NCI-H2081 treated with DMSO at 0.1 percent for 48 hours (cell line): ENCODE results near the gene ZNF578.
"Not testable (repeated sequence)": the region's sequence is repeated elsewhere in the genome, so short reads cannot be mapped to it uniquely, and the experiment has no call there.

ENCODE experiments used
- DNase-seq: peaks from one replicate; lab custom pipeline; 2025; lab: John Stamatoyannopoulos, UW

ZNF578 gene

GRCh38 chr19:52516191-52516590, 62.8 kb downstream of the ZNF578 start:
- no peak for DNase-seq

GRCh38 chr19:52518646-52519045, 65.3 kb downstream of the ZNF578 start:
- no peak for DNase-seq

- DNase-seq = not testable (repeated sequence)
Measured at GRCh38 chr19:52519175-52519574, 65.8 kb downstream of the ZNF578 start.

- DNase-seq = no peak
Measured at GRCh38 chr19:52520013-52520412, 66.7 kb downstream of the ZNF578 start.

GRCh38 chr19:52522551-52522950, 69.2 kb downstream of the ZNF578 start:
- DNase-seq = no peak

GRCh38 chr19:52524086-52524485, 70.7 kb downstream of the ZNF578 start:
- no peak for DNase-seq

GRCh38 chr19:52527134-52527955, 74.0 kb downstream of the ZNF578 start, which contains the start of gene ZNF808:
Gene ZNF808, plus strand, starts transcription at chr19:52527668. Its CDS starts 15,617 bp downstream, at chr19:52543285.
- peak; percentile 38 for DNase-seq

- DNase-seq = no peak
Measured at GRCh38 chr19:52527956-52528351, 74.6 kb downstream of the ZNF578 start.

GRCh38 chr19:52532480-52532879, 79.1 kb downstream of the ZNF578 start:
- no peak for DNase-seq

GRCh38 chr19:52533901-52534300, 80.5 kb downstream of the ZNF578 start:
- no peak for DNase-seq

GRCh38 chr19:52535385-52535770, 82.0 kb downstream of the ZNF578 start:
- not testable (repeated sequence) for DNase-seq

- no peak for DNase-seq
Measured at GRCh38 chr19:52535771-52536447, 82.6 kb downstream of the ZNF578 start.

- DNase-seq = no peak
Measured at GRCh38 chr19:52536448-52536800, 83.1 kb downstream of the ZNF578 start.

- not testable (repeated sequence) for DNase-seq
Measured at GRCh38 chr19:52538815-52539214, 85.5 kb downstream of the ZNF578 start.

GRCh38 chr19:52541176-52541575, 87.8 kb downstream of the ZNF578 start:
- DNase-seq = not testable (repeated sequence)

GRCh38 chr19:52541608-52542007, 88.3 kb downstream of the ZNF578 start:
- DNase-seq = no peak

GRCh38 chr19:52542541-52542940, 89.2 kb downstream of the ZNF578 start:
- DNase-seq = not testable (repeated sequence)

GRCh38 chr19:52542984-52543664, 89.8 kb downstream of the ZNF578 start:
- DNase-seq = no peak

GRCh38 chr19:52554216-52554971, 101.0 kb downstream of the ZNF578 start:
- DNase-seq = no peak

GRCh38 chr19:52557231-52557995, 104.1 kb downstream of the ZNF578 start:
- no peak for DNase-seq

- not testable (repeated sequence) for DNase-seq
Measured at GRCh38 chr19:52558732-52559445, 105.5 kb downstream of the ZNF578 start.
